GM19455 (cell line): Measurements from ENCODE around the gene KRTAP5-4.
"Not testable (repeated sequence)": the region's sequence is repeated elsewhere in the genome, so short reads cannot be mapped to it uniquely, and the experiment has no call there.

Source experiments
- ATAC-seq: cut with Tn5 transposase; IDR thresholded peaks from one replicate; pipeline ENCODE4 v1.9.1; 2021; ENCODE audit not compliant: unreplicated experiment

The KRTAP5-4 gene

DNA sequence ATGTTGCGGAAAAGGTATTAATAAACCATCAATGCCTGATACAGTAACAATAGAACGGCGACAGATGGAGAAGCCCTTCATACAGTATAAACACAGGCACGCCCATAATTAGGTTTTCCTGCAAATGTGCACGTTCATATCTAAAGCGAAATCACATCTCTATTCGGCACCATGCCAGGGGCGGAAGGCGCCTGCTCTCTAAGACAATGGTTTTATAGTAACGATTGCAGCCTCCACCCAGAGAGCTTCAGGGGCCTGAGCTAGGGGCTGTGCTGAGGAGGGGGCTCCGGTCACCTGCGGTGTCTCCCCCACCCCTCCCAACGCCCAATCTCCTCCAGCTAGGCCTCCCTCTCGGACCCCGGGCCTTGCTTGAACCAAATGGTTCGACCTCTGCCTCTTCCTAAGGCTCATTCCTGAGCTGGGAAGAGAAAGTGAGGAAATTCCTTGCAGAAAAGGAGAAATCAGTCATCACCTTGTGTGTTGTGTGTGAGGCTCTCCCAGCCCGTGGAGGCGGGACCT lies 17.2 kb upstream of the KRTAP5-4 start:
- no peak for ATAC-seq

DNA sequence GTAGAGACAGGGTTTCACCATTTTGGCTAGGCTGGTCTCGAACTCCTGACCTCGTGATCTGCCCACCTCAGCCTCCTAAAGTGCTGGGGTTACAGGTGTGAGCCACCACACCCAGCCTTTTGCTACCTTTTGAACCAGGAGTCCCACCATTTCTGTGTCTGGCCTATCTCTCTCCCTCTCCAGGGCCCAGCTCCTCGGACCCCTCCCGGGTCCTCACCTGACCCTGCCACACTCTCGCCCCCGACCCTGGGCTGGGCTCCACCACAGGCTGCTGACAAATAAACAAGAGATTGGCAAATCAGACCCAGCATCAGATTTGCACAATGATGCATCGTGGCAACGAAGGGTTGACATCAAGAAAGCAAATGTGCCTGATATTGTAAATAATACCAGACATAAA lies 16.4 kb upstream of the KRTAP5-4 start:
- no peak for ATAC-seq

GRCh38 chr11:1637628-1638027 lies 15.7 kb upstream of the KRTAP5-4 start:
- ATAC-seq, result no peak

- no peak for ATAC-seq
Measured at GRCh38 chr11:1636291-1636950, 14.5 kb upstream of the KRTAP5-4 start.

DNA sequence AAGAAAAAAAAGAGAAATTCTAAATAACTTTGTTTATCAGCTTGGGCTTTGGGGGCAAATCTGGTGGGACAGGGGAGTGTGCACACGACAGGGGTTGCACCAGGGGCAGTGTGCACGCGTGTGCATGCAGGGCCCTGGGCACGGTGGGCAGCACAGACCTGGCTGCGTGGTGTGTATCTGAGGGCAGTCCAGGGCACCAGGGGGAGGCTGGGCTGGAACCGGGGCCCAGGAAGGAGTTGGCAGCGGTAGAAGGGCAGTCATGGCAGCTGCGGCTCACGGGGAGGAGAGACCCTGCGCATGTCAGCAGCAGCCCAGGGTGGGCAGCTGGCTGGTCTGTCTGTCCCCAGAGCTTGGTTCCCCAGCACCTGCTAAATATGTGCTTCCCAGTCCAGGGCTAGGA lies 11.9 kb upstream of the KRTAP5-4 start:
- ATAC-seq, result no peak

DNA sequence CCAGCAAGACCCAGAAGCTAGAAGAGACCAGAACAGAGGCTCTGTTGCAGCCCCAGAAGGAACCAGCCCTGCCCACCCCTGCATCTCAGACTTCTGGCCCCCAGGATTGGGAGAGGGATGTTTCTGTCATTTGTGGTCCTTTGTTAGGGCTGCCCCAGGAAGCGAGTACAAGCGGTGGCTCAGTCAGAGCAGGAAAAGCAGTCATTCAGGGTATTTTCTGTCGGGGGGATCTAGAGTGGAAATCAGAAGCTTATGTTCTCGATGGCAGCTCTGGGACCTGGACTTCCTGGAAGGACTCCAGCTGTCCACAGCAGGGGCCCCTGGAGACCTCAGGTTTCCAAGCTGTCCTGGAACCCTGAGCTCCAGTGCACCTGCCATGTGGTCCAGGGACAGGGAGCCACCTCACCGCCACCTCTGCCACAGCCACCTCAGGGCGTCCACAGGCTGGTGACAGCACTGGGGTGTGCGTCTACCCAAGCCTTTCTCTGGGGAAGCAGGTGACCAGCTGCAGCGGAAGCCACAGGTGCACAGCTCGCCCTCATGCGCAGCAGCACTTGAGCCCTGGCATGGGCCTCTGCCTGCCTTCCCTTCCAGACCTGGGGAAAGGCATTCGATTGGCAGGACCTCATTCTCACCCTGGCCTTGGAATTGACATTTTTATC lies 10.2 kb upstream of the KRTAP5-4 start:
- ATAC-seq, result no peak

DNA sequence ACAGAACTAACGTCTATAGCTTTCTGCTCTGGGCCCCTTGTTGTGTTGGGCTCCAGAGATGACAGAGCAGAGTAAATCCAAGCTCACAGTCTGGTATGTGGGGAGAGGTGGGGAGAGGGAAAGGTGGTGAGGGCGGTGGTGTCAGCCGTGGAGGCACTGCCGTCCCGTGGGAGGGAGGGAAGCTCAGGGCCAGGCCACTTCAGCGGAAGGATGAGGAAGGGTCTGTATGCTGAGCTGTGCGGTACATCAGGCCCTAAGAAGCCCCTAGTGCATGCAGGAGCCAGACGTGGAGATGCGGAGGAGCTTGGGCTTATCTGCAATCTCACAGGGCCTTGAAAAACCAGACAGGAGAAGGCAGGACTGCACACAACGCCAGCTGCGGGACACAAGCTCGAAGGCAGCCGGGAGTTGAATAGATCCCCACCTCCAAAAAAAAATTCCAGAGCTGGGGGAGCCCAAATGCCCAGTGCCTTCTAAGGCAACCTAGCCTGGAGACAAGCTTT lies 9.2 kb upstream of the KRTAP5-4 start:
- no peak for ATAC-seq

- no peak for ATAC-seq
Measured at GRCh38 chr11:1630271-1630670, 8.3 kb upstream of the KRTAP5-4 start.

DNA sequence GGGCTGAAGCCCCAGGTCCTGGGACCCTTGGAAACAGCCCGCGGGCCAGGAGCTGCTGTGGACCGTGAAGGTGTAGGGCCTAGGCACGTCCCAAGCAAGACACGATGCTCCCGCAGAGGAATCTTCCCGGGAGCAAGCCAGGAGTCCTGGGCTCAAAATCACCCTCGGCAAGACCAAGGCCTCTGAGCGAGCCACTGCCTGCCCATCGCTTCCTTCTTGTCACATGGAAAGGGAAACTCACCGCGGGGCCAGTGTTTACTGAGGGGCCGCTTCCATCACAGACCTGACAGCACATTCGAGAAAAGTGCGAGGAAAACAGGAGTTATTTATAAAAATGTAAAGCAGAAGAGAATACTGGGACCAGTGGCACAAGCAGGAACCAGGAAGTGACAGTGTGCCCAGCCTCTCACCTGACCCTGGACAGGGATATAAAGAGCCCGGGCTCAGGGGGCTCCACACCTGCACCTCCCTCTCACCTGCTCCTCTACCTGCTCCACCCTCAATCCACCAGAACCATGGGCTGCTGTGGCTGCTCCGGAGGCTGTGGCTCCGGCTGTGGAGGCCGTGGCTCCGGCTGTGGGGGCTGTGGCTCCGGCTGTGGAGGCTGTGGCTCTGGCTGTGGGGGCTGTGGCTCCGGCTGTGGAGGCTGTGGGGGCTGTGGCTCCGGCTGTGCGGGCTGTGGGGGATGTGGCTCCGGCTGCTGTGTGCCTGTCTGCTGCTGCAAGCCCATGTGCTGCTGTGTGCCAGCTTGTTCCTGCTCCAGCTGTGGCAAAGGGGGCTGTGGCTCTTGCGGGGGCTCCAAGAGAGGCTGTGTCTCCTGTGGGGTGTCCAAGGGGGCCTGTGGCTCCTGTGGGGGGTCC lies 7.6 kb upstream of the KRTAP5-4 start, which contains the start of gene KRTAP5-5:
KRTAP5-5 (plus strand) TSS at position 450 of the 860 bp plus-strand sequence; CDS start at position 516, 66 bp downstream.
- ATAC-seq, result no peak

GRCh38 chr11:1628506-1629325 lies 6.8 kb upstream of the KRTAP5-4 start:
- no peak for ATAC-seq

DNA sequence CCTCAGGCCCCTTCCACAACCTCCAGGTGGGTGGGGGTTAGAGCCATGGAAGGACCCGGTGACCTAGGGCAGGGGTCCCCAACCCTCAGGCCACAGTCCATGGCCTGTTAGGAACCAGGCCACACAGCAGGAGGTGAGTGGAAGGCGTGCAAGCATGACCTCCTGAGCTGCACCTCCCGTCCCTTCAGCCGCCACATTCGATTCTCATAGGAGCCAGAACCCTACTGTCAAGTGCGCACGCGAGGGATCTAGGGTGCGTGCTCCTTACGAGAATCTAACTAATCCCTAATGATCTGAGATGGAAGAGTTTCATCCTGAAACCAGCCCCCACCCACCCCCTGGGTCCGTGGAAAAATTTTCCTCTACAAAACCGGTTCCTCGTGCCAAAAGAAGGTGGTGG lies 3.6 kb upstream of the KRTAP5-4 start:
- ATAC-seq, result no peak

DNA sequence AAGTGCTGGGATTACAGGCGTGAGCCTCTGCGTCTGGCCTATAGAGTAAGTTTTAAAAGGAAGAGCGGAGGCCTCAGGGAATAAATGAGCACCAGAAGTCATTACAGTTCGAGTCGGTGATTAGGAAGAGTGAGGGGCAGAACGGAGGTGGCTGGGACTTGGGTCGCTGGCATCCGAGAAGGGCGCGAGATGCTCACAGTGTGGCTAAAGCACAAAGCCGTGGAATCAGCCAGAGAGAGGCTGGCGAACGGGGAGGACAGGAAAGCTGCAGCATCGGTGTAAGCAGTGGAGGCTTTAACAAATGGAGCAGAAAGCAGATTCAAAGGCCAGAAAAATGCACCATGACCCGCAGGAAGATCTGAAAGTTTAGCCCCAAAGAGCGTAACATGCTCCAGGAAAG lies 2.7 kb upstream of the KRTAP5-4 start:
- ATAC-seq, result no peak

- ATAC-seq, result no peak
Measured at GRCh38 chr11:1623716-1624115, 1.8 kb upstream of the KRTAP5-4 start.

GRCh38 chr11:1619449-1619848 lies 2.5 kb downstream of the KRTAP5-4 start:
- ATAC-seq, result no peak

- no peak for ATAC-seq
Measured at GRCh38 chr11:1618231-1618630, 3.7 kb downstream of the KRTAP5-4 start.

DNA sequence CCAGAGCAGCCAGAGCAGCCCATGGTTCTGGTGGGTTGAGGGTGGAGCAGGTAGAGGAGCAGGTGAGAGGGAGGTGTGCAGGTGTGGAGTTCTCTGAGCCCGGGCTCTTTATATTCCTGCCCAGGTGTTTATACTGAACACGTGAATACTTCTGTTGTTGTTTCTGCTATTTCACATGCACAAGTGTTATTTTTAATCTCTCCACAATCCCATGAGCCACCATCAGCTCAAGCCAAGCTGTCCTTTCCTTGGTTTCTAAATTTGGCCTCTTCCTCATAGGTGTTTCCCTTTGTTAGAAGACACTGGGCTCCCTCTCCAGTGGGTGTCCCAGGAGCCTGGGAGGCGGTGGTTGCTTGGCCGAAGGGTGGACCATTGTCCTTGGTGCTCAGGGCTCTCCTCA lies 13.6 kb downstream of the KRTAP5-4 start, which contains the start of gene KRTAP5-3:
KRTAP5-3 (minus strand) TSS at position 101 of the 400 bp plus-strand sequence; CDS start at position 23, 78 bp downstream.
- ATAC-seq, result no peak

DNA sequence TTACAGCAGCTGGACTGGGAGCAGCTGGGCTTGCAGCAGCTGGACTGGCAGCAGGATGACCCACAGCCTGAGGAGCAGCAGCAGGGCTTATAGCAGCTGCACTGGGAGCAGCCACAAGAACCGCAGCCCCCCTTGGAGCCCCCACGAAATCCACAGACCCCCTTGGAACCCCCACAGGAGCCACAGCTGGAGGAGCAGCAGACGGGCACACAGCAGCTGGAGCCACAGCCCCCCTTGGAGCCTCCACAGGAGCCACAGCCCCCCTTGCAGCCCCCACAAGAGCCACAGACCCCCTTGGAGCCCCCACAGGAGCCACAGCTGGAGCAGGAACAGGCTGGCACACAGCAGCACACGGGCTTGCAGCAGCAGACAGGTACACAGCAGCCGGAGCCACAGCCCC lies 14.0 kb downstream of the KRTAP5-4 start:
- not testable (repeated sequence) for ATAC-seq

- not testable (repeated sequence) for ATAC-seq
Measured at GRCh38 chr11:1607156-1607845, 14.6 kb downstream of the KRTAP5-4 start.

DNA sequence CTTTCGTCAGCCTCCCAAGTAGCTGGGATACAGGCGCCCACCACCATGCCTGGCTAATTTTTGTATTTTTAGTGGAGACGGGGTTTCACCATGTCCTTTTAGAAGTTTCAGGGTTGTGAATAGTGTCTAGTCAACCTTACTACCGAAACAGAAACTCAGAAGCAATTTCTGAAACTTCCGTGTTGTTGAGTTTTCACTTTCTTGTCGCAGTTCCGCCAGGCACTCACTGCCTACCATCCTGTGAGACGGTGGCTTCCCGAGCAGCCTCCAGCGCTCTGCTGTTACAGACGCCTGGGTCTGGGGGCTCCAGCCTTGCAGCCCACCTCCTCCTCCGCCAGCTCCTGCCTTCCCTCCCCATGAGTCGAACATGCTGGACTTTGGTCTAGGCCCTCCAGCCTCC lies 16.0 kb downstream of the KRTAP5-4 start:
- ATAC-seq, result not testable (repeated sequence)

DNA sequence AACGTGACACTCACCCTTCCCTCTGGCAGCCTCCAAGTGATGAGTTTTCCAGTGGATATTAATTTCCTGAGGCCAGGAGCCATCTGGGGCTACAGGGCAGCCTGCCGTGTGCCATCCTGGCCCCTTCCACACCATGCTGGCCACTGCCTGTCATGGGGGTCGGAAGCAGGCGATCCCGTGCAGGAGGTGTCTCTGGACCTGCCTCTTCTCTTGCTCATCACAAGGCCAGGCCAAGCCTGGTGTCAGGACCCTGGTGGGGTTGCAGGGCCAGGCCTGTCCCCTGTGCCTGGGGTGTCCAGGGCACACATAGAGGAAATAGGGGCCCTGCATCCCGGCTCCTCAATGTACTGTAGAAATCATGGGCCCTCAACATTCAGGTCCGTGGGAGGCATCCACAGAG lies 17.2 kb downstream of the KRTAP5-4 start:
- no peak for ATAC-seq
